ENCODE results near the gene RND2. TPM values are rescaled to one million over a fixed set of nuclear protein-coding genes. Genes with fewer than 3 reads are reported as not detected.
"Not testable (repeated sequence)": the region's sequence is repeated elsewhere in the genome, so short reads cannot be mapped to it uniquely, and the experiment has no call there.

Gene RND2
- total RNA-seq, 1 donor: 0.36 TPM

- no peaks in the 10 kb centered on the region for H3K9me3 ChIP-seq (ENCODE audit: low read depth, low read length)
- no peak overlapping the region for H3K4me2 ChIP-seq (ENCODE audit: insufficient read depth, low read length)
- H3K4me1 ChIP-seq (ENCODE audit: insufficient read depth, low read length): no peaks in the 10 kb centered on the region
- DNase-seq (ENCODE audit: insufficient read length, low spot score, missing footprints): peak; percentile 47
- H3K27ac ChIP-seq (ENCODE audit: low read depth, low read length): no peak overlapping the region
- no peaks in the 10 kb centered on the region for H3K36me3 ChIP-seq (ENCODE audit: insufficient read depth, low read length)
- TF ChIP-seq CTCF (IDR thresholded peaks at IDR 0.05; ENCODE audit: extremely low read depth, low read depth, low read length): no peak
- H3K27me3 ChIP-seq (ENCODE audit: insufficient read depth, low read length): no peaks in the 10 kb centered on the region
- no peaks in the 10 kb centered on the region for H3K79me2 ChIP-seq (ENCODE audit: insufficient read depth, low read length)
- H3K4me3 ChIP-seq (ENCODE audit: insufficient read depth, low read length): no peak overlapping the region
- H2AFZ ChIP-seq (ENCODE audit: low read length): peak overlapping the region; percentile 48
- no peaks in the 10 kb centered on the region for H4K20me1 ChIP-seq (ENCODE audit: insufficient read depth, low read length)
Observed at GRCh38 chr17:43042025-43042628, 17.1 kb downstream of the RND2 start.

GRCh38 chr17:43043307-43043706 is 18.3 kb downstream of the RND2 start:
- Histone ChIP-seq H3K79me2 (ENCODE audit: insufficient read depth, low read length) (no peaks in the 10 kb centered on the region), H3K9me3 (ENCODE audit: low read depth, low read length) (no peaks in the 10 kb centered on the region), H3K27ac (ENCODE audit: low read depth, low read length) (no peak overlapping the region), H3K4me3 (ENCODE audit: insufficient read depth, low read length) (no peak overlapping the region), H3K36me3 (ENCODE audit: insufficient read depth, low read length) (no peaks in the 10 kb centered on the region), H3K4me1 (ENCODE audit: insufficient read depth, low read length) (no peaks in the 10 kb centered on the region), H3K27me3 (ENCODE audit: insufficient read depth, low read length) (no peaks in the 10 kb centered on the region), H2AFZ (ENCODE audit: low read length) (no peak overlapping the region), H3K4me2 (ENCODE audit: insufficient read depth, low read length) (no peak overlapping the region), H4K20me1 (ENCODE audit: insufficient read depth, low read length) (no peaks in the 10 kb centered on the region)
- TF ChIP-seq CTCF (IDR thresholded peaks at IDR 0.05; ENCODE audit: extremely low read depth, low read depth, low read length): no peak
- DNase-seq (ENCODE audit: insufficient read length, low spot score, missing footprints): peak; percentile 56

GRCh38 chr17:43044024-43044423 is 19.0 kb downstream of the RND2 start:
- Histone ChIP-seq H3K4me1 (ENCODE audit: insufficient read depth, low read length) (no peaks in the 10 kb centered on the region), H3K36me3 (ENCODE audit: insufficient read depth, low read length) (no peaks in the 10 kb centered on the region), H3K27ac (ENCODE audit: low read depth, low read length) (no peak overlapping the region), H4K20me1 (ENCODE audit: insufficient read depth, low read length) (no peaks in the 10 kb centered on the region), H3K4me3 (ENCODE audit: insufficient read depth, low read length) (no peak overlapping the region), H3K4me2 (ENCODE audit: insufficient read depth, low read length) (no peak overlapping the region), H3K9me3 (ENCODE audit: low read depth, low read length) (no peaks in the 10 kb centered on the region), H3K27me3 (ENCODE audit: insufficient read depth, low read length) (no peaks in the 10 kb centered on the region), H2AFZ (ENCODE audit: low read length) (no peak overlapping the region), H3K79me2 (ENCODE audit: insufficient read depth, low read length) (no peaks in the 10 kb centered on the region)
- TF ChIP-seq CTCF (IDR thresholded peaks at IDR 0.05; ENCODE audit: extremely low read depth, low read depth, low read length): no peak
- DNase-seq (ENCODE audit: insufficient read length, low spot score, missing footprints): no peak

- Histone ChIP-seq H4K20me1 (ENCODE audit: insufficient read depth, low read length) (no peaks in the 10 kb centered on the region), H2AFZ (ENCODE audit: low read length) (no peak overlapping the region), H3K27ac (ENCODE audit: low read depth, low read length) (no peak overlapping the region), H3K79me2 (ENCODE audit: insufficient read depth, low read length) (no peaks in the 10 kb centered on the region), H3K4me1 (ENCODE audit: insufficient read depth, low read length) (no peaks in the 10 kb centered on the region), H3K4me3 (ENCODE audit: insufficient read depth, low read length) (no peak overlapping the region), H3K36me3 (ENCODE audit: insufficient read depth, low read length) (peaks cover 3% of the 10 kb centered on the region), H3K4me2 (ENCODE audit: insufficient read depth, low read length) (no peak overlapping the region), H3K27me3 (ENCODE audit: insufficient read depth, low read length) (no peaks in the 10 kb centered on the region), H3K9me3 (ENCODE audit: low read depth, low read length) (no peaks in the 10 kb centered on the region)
- no peak for DNase-seq (ENCODE audit: insufficient read length, low spot score, missing footprints)
- TF ChIP-seq CTCF (IDR thresholded peaks at IDR 0.05; ENCODE audit: extremely low read depth, low read depth, low read length): no peak
Observed at GRCh38 chr17:43051969-43052368, 26.9 kb downstream of the RND2 start.

GRCh38 chr17:43053008-43053407 is 28.0 kb downstream of the RND2 start:
- DNase-seq (ENCODE audit: insufficient read length, low spot score, missing footprints); H3K27me3 ChIP-seq (ENCODE audit: insufficient read depth, low read length); H3K9me3 ChIP-seq (ENCODE audit: low read depth, low read length); H3K4me1 ChIP-seq (ENCODE audit: insufficient read depth, low read length); H3K36me3 ChIP-seq (ENCODE audit: insufficient read depth, low read length); H3K4me3 ChIP-seq (ENCODE audit: insufficient read depth, low read length); H2AFZ ChIP-seq (ENCODE audit: low read length); H3K79me2 ChIP-seq (ENCODE audit: insufficient read depth, low read length); H3K27ac ChIP-seq (ENCODE audit: low read depth, low read length); H3K4me2 ChIP-seq (ENCODE audit: insufficient read depth, low read length); H4K20me1 ChIP-seq (ENCODE audit: insufficient read depth, low read length): not testable (repeated sequence)
